ENCODE measurements around the gene ZNF274.
"Not testable (repeated sequence)": the region's sequence is repeated elsewhere in the genome, so short reads cannot be mapped to it uniquely, and the experiment has no call there.

Gene ZNF274

DNA sequence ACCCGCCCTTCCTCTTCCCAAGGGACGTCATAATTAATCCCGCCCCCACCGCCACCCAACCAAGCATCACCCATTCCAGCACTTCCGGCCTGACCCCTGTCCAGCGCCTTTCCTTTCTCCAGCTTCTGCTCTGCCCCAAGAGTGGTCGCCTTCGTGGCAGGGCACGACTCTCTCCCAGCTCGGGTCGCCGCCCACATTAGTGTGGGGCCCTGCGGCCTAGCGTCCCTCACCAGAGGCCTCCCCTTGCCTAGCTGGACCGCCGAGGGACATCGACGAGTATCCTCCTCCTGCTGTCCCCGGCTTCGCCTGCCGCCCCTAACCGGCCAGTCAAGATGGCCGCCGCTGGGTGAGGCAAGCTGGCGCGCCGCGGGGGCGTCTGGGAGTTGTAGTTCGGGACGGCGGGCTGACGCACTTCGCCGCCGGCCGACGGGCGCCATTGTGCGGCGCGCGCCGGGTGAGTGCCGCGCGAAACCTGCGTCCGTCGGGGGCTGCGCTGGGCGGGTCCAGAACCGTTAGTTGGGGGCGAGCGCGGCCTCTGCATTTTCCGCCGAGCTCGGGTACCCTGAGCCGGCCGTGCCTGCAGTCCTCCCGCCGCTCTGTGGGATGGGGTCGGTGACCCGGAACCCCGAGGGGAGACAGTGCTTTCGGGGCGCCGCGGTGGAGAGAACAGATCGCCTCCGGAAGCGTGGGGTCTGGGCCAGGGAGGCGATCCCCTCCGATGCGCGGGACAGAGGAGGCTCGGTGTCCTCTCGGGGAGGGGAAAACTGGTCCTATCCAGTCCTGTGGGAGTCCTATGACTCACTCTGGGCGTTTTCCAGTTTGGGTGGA is at the start of gene ZNF274:
ZNF274 (plus strand) TSS at position 73 of the 828 bp plus-strand sequence. CDS start 905 bp downstream, outside the sequence.
- peak; percentile 92 for DNase-seq (ENCODE audit: low spot score)

DNA sequence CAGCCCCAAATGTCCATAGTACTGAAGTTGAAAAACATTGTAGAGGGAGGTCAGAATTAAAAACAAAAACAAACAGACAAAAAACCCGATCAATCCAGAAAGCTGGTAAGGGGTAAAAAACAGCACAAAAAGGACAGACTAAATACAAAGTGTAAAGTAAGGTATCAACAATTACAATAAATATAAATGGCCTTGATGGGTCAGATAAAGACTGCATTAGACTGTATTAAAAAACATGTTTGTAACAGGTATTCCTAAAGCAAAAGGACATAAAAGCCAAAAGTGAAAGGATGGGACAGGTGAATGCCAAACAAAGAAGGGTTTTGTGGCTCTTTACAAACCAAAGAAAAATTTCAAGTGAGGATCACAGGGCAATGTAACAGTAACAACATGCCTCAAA is 48.6 kb upstream of the ZNF274 start:
- no peak for DNase-seq (ENCODE audit: low spot score)

DNA sequence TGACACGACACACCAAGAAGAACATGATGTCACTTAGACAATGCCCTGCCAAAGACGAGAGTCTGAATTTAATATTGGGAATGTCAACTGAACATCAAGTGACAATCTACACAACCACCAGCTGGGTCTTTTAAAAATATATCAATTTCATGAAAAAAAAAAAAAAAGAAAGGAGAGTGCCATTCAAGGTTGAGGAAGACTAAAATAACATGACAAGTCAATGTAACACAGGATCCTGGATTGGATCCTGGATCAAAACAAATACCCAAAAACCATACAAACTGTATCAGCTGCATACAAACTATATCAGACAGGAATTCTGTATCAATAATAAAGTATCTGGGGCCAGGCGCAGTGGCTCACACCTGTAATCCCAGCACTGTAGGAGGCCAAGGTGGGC is 37.0 kb upstream of the ZNF274 start:
- DNase-seq (ENCODE audit: low spot score) = no peak

DNA sequence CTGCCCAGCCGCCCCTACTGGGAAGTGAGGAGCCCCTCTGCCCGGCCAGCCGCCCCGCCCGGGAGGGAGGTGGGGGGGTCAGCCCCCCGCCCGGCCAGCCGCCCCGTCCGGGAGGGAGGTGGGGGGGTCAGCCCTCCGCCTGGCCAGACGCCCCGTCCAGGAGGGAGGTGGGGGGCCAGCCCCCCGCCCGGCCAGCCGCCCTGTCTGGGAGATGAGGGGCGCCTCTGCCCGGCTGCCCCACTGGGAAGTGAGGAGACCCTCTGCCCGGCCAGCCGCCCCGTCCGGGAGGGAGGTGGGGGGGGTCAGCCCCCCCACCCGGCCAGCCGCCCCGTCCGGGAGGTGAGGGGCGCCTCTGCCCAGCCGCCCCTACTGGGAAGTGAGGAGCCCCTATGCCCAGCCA is 35.4 kb upstream of the ZNF274 start:
- not testable (repeated sequence) for DNase-seq (ENCODE audit: low spot score)

DNA sequence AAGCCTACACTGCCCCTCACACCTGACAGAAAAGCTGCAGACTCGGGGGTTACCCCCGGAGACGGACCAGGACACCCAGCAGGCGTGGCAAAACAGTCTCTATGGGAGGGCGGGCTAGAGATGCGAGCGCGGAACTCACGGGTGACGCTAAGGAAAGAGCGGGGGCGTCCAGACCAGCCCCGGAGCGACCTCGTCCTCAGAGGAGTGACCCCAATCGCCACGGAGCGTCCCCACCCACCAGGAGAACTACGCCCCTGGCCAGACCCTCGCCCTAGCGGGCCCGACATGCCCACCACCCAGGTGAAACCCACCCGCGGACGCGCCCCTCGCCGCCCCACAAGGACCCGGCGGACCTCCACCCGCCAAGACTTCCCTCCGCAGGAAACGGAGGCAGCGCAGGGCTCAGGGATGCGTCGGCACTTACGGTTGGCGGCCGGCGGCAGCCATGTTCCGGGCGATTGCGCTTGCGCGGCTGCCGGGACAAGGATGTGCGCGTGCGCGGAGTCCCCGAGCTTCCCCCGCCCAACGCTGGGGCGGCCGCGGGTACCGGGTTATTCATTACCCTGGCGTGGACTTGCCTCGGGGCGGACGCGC is 32.4 kb upstream of the ZNF274 start, which contains the start of gene ZNF329:
ZNF329 (minus strand) TSS at position 462 of the 594 bp plus-strand sequence. CDS start 21,286 bp downstream, outside the sequence.
- DNase-seq (ENCODE audit: low spot score) = peak; percentile 98

DNA sequence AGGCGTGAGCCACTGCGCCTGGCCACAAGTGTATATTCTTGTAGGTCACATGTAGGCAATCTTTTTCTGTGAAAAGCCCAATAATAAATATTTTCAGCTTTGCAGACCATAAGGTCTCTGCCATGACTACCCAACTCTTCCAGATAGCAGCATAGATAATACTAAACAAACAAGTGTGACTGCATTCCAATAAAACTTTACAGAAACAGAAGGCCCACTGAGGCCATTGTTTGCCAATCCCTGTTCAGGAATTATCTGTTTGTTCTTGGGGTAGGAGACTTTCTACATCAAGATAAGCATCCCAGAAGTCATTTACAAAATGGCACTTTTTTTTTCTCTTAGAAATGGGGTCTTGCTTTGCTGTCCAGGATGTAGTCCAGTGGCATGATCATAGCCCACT is 29.5 kb upstream of the ZNF274 start:
- no peak for DNase-seq (ENCODE audit: low spot score)

DNA sequence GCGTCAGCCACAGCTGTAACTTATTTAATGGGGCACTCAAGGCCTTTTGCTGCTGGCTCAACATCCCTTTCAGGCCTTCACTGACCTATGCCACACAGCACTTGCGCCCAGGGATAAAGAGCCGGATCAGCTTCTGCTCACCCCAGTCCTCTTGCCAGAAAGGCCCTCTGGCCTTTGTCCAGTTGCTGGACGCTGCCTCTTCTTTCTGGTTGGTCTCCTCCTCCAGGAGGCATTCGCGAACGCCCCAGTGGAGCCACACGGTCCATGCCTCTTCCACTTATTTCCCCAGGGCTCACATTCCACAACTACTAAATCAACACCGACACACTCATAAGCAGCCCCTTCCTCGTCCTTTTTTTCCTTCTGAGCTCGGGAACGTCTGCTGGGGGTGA is 28.6 kb upstream of the ZNF274 start:
- peak; percentile 14 for DNase-seq (ENCODE audit: low spot score)

DNA sequence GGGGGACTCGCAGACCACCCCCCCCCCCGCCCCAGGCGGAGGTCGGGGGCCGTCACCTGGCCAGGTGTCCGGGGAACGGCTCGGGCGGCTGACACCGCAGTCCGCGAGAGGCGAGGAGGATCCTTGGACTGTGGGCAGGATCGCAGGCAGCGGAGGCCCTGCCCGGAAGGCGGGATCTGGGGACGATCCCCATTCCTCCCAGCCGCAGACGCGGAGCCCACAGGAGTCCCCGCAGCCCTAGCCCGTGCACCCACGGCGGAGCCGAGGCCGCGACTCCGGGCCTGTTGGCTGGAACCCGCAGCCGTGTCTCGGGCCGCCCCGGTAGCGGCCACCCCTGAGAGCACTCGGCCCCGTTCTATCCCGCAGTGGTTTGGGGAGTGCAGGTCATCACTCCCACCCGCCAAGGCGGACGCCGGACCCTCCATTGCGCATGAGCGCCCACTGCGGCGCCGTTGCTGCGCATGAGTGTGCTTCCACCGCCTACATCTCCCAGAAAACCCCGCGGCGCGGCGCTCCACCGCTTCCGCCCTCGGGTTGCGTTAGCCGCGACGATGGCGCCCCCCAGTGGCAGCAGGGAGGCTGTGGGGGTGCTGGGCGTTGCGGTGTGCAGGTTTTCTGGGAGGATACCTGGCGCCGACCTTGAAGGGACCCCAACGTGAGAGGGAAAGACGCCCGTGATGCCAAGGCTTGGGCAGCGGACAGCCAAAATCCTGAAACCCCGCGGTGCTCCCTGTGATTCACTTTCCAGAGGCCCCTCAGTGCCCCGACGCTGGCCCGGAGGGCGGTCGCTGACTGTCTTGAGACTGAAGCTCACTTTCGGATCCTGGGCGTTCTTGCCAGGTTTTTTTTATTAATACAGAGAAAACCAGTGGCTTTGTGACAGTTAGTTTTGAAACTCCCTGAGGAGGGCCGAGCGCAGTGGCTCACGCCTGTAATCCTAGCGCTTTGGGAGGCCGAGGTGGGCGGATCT is 27.9 kb upstream of the ZNF274 start:
- DNase-seq (ENCODE audit: low spot score) = peak; percentile 97

DNA sequence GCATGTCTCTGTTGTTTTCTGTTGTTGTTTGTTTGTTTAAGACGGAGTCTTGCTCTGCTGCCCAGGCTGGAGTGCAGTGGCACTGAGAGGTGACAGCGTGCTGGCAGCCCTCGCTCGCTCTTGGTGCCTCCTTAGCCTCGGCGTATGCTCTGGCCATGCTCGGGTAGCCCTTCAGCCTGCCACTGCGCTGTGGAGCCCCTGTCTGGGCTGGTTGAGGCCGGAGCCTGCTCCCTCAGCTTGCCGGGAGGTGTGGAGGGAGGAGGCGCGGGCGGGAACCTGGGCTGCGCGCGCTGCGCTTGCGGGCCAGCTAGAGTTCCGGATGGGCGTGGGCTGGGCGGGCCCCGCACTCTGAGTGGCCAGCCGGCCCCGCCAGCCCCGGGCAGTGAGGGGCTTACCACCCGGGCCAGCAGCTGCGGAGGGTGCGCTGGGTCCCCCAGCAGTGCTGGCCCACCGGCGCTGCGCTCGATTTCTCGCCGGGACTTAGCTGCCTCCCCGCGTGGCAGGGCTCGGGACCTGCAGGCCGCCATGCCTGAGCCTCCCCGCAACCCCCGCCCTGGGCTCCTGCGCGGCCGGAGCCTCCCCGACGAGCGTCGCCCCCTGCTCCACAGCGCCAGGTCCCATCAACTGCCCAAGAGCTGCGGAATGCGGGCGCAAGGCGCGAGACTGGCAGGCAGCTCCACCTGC is 25.7 kb upstream of the ZNF274 start:
- DNase-seq (ENCODE audit: low spot score) = no peak

DNA sequence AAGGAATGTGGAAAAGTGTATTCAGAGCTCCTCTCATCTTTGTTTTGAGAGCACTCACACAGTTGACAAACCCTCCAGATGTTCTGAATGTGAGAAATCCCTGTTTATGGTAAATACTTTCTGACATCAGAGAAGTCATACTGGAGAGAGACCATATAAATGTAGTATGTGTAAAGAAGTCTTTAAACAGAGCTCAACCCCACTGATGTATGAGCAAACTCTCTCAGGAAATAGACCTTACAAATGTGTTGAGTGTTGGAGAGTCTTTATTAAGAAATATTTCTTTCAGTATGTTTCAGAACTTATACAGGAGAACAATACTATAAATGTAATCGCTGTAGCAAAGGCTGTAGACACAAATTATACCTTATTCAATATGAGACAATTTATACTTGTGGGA is 16.6 kb upstream of the ZNF274 start:
- no peak for DNase-seq (ENCODE audit: low spot score)

DNA sequence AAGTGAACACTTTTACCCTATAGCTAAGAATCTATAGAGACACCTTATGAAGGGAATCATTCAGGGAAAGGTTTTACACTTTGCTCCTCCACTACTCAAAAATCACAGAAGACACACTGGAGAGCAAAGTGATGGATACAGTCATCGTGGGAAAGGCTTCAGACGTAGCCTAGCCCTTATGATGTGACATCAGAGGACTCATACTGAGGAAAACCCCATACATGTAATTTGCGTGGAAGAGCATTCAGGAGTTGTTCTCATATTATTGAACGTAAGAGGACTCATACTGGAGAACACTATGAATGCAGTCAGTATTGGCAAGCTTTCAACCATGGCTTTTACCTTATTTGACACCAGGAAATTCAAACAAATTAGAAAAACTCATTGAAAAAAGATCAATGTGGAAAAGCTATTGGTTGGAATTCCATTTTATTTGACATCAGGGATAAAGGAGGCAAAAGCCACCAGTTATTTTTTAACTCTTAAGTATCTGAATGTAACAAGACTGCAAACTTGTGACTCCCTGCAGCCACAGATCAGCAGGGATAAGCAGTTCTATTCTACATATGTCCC is 16.1 kb upstream of the ZNF274 start:
- DNase-seq (ENCODE audit: low spot score) = no peak

DNA sequence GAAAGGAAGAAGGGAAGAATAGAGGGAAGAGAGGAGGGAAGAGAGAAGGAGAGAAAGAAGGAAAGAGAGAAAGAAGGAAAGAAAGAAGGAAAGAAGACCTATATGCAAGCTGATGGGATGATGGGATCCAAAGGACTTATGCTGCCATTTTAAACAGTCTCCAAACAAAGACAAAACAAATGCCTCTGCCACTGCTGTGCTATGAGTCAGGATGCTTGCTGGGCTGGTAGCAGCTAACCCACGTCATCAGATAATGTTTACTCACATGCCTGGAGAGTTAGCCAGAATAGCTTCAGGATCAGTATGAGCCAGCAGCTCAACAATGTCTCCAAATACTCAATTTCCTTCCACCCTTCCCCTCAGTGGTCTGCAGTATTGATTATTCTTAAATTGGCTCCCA is 12.0 kb upstream of the ZNF274 start:
- peak; percentile 18 for DNase-seq (ENCODE audit: low spot score)

DNA sequence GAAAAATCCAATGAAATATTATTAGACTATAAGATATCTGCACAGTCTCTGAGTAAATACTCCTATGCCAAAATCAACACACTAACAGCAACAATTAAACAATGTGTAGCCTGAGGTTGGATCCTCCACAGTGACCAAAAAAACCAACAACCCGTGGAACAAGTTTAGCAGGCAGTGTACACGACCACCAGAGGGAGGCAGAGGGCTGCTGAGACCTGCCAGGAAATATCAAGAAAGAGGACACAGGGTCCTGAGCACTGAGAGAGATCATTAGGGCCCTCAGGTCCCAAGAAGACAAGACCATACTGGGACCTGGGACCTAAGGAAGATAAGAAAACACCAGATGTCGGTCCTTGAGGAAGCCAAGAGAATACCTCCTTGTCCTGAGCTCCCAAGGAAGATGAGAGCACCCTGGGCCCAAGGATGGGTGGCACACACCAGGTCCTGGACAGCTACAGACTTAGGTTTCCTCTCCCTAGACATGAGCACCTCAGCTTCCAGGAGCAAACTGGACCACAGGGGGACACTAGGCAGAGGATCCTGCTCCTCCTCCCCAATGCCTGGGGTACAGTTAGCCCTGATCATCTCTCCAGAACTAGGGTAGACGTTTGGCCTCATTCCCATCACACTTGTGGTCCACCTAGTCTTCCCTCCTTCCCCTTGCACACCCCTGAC is 822 bp upstream of the ZNF274 start:
- DNase-seq (ENCODE audit: low spot score) = no peak

DNA sequence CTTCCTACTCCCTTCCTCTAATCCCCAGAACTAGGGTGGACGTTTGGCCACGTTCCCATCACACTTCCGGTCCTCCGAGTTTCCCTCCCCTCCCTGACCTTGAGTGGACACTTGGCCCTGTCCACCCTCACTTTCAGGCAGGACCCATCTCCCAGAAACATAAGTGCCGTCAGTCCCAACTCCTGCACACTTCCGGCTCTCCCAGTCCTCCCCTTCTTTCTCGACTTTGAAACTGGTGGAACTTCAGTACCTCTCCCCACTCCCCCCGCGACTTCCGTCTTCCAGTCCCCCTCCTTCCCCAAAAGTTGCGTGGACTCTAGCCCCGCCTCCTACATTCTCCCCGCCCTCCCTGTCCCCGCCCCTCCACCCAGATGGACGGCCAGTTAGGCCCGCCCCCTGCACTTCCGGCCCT is 278 bp upstream of the ZNF274 start:
- DNase-seq (ENCODE audit: low spot score) = peak; percentile 93

DNA sequence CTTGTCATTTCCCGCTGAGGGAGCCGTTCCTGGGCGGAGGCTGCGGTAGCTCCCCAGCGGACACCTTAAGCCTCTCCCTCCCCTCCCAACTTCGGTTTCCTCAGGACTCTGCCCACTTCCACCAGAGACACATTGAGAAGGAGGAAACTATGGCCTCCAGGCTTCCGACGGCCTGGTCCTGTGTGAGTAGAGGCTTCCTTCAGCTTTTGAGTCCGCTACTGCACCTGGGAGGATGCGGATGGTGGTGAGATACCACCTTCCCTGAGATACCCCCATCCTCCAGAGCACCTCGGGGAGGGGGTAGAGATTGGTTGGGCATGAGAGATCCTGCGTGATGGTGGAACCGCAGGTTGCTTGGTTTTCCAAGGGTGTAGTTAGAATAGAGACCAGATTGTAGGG is 955 bp downstream of the ZNF274 start:
- DNase-seq (ENCODE audit: low spot score) = no peak

DNA sequence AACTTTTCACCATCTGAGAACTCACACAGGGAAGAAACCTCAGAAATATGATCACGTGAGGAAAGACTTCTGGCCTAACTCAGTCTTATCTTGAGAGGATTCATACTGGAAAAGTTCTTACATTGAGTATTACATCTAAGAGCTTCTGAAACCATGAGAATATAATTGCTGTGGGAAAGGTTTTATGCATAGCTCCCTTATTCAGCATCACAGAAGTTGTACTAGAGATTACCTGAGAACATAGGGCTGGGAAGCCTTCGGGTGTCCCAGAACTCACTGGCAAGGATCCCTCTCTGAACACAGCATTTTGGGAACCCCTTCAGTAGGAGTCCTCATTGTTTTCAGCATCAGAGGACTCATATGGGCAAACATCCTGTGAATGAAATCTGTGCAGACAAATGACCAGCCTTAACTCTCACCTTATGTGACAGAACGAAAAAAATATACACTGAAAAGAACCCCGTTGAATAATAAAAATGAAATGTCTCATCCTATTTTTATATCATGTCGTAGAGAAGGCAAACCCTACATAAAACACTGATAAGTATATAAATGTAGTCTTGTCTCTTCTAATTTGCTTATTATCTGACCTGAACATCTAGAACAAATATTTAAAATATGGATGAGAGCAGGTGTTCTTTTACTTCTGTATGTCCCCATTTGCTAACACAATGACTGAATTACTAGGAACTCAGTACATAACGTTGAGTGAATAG is 14.2 kb downstream of the ZNF274 start:
- DNase-seq (ENCODE audit: low spot score) = no peak

DNA sequence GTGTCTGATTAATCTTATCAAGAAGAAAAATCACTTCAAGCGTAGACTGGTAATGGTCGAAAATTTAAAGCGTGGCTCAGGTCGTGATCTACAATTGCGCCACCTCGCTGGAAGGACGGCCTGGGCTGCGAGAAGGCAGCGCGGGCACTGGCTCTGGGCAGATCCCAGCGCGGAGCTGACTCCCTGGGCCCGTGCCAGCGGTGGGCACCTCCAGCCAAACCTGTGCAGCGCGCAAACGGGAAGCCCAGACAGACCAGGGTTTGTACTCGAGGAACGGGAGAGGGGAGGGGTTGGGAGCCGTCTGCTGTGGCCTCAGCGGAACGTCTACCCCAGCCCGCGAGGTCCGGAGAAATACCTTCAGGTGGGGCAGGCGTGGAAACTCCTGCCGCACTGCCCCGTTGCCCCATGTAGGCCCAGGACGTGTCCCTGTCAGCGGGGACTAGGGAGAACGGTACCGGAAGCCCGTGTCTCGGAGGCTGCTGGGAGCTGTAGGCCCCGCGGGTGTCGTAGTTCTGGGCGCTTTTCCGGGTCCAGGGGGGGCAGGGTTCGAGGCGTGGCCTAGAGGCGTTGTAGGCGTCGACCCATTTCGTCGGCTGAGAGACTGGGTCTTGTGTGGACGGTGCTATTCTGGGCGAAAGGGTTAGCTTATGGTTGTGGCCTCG is 21.1 kb downstream of the ZNF274 start:
- no peak for DNase-seq (ENCODE audit: low spot score)

DNA sequence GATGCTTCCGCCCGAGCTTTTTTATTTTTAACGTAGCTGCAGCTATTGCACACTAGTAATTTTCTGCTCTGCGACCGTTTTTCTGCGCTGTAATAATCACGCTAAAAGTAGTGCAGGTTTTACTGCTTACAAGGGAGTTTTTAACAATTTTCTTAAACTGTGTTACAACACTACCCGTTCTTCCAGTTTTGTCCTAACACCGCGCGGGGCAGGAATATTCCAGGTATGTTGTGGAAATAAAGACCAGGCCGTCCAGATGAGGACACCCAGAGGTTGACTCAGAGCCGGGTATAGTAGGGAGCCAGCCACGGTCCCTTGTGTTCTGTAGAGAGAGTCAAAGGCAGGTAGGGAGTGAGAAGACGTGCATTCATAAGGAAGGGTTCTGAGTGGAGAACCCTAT is 21.7 kb downstream of the ZNF274 start:
- no peak for DNase-seq (ENCODE audit: low spot score)

DNA sequence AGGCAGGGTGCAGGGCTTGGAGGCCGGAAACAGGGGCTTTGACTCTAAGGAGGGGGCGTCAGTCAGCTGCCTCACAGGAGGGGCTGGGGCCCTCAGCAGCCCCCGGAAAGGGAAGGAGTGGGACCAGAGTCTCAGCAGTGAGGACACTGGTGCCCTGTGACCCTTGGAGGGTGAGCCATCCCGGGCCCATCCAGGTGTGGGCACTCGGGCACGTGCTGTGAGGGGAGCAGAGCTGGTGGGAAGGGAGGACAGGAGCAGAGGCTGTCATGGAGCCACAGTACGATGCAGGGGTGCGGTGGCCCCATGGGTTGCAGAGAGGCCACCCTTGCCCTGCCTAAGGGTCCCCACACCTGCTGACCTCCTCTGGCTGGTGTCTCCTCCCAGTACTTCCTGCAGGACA is 26.7 kb downstream of the ZNF274 start:
- no peak for DNase-seq (ENCODE audit: low spot score)
